HG02943 (cell line): Measurements from ENCODE around the gene JARID2.

Source experiments
- ATAC-seq: cut with Tn5 transposase; IDR thresholded peaks from one replicate; pipeline ENCODE4 v1.9.1; 2021; ENCODE audit warnings: mild to moderate bottlenecking, low read depth, moderate library complexity; ENCODE audit not compliant: unreplicated experiment

The JARID2 gene

DNA sequence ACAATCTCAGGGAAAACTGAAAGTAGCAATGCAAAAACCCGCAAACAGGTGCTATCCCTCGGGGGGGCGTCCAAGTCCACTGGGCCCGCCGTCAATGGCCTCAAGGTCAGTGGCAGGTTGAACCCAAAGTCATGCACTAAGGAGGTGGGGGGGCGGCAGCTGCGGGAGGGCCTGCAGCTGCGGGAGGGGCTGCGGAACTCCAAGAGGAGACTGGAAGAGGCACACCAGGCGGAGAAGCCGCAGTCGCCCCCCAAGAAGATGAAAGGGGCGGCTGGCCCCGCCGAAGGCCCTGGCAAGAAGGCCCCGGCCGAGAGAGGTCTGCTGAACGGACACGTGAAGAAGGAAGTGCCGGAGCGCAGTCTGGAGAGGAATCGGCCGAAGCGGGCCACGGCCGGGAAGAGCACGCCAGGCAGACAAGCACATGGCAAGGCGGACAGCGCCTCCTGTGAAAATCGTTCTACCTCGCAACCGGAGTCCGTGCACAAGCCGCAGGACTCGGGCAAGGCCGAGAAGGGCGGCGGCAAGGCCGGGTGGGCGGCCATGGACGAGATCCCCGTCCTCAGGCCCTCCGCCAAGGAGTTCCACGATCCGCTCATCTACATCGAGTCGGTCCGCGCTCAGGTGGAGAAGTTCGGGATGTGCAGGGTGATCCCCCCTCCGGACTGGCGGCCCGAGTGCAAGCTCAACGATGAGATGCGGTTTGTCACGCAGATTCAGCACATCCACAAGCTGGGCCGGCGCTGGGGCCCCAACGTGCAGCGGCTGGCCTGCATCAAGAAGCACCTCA lies 250.7 kb downstream of the JARID2 start:
- no peak for ATAC-seq

DNA sequence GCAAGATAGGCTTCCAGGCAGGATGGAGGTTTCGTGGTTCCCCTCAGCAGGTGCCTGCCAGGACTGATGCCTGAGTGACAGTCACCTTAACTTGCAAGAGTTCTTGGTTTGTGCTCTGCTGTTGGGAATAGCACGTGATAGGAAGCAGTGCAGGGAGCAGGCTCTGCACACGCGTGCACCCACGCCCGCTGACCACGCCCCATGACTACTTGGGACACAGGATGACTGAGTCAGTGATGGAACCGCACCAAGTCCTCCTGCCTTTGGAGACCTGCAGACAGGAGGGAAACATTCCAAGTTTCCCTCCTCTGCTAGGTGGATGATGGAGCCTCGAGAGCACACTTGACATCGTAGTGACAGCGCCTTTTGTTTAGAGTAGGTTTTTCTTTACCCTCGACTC lies 252.8 kb downstream of the JARID2 start:
- no peak for ATAC-seq

DNA sequence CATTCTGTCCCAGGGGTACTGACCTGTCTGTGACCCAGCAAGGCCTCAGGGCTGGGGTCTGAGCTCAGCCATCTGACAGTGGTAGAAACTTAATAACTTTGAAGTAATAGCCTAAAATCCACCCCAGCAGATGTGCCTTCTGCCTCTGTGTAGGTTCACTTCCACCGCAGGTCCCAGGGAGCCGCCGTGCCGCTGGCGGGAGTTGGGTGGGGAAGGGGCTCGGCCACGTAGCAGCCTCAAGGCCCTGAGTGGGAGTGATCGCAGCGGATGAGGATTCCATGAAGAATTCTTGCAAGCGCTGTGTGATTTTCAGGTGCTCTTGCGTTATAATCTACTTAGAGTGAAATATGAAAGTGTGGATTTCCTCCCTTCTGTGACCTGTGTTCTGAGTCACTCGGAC lies 253.3 kb downstream of the JARID2 start:
- ATAC-seq = no peak

DNA sequence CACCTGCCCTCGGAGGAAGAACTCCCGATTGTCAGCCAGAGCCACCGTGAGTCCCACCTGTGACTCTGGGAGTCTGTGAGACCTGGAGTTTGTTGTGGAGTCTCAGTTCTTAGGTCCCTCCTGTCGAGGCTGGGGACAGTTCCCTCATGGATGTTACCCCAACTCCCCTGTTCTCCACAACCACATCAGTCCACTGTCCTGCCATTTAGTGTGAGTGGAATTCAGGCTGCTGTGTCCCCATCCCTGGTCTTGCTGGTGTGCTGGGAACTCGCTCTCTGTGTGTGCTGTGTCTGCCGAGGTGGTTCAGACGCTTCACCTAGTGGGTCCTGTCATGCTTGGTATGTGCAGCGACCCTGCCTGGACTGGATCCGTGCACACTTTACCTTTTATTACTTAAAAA lies 253.7 kb downstream of the JARID2 start:
- ATAC-seq = no peak

DNA sequence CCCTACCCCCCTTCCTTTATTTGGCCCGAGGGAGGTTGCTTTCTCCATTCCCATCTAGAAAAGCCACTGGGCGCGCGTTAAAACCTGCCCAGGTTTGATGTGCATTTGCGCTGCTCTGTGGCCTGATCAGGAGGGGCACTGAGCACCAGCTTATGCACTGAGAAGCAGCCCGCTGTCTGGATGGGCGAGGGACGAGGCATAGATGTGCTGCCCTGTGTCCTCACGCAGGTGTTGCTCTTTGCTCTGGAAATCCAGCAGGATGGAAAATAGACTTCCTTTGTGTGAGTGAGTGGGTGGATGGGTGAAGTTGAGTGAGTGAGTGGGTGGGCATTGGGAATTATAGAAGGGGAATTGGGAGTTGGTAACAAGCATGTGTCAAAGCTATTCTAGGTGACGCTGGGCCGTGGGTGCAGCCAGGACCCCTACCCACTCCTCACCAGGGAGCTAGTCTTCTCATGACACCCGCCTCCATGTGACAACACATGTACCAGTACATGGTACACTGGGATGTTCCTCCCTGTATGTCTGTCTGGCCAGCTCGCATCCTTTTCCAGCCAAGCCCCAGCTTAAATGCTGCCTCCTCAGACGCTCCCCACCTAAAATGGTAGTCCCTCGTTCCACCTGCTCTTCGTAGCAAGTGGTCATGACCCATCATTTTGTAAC lies 254.3 kb downstream of the JARID2 start:
- no peak for ATAC-seq

DNA sequence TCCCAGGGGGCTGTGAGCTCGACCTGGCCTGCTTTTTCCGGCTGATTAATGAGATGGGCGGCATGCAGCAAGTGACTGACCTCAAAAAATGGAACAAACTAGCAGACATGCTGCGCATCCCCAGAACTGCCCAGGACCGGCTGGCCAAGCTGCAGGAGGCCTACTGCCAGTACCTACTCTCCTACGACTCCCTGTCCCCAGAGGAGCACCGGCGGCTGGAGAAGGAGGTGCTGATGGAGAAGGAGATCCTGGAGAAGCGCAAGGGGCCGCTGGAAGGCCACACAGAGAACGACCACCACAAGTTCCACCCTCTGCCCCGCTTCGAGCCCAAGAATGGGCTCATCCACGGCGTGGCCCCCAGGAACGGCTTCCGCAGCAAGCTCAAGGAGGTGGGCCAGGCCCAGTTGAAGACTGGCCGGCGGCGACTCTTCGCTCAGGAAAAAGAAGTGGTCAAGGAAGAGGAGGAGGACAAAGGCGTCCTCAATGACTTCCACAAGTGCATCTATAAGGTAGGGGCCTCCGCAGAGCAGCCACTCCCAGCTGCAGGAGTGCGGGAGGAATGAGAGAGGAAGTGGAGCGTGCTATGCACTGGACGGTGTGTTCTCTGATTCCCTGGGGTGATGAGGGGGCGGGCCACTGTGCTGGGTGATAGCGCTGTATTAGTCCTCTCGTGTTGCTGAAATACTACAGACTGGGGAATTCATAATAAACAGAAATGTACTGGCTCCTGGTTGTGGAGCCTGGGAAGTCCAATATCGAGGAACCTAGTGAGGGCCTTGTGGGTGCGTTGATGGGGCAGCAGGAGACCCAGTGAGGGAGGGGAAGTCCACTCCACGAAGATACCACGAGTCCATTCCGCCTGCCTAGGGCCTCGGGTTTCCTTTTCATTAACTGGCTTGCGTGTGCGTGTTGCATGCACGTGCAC lies 255.3 kb downstream of the JARID2 start:
- ATAC-seq = no peak

DNA sequence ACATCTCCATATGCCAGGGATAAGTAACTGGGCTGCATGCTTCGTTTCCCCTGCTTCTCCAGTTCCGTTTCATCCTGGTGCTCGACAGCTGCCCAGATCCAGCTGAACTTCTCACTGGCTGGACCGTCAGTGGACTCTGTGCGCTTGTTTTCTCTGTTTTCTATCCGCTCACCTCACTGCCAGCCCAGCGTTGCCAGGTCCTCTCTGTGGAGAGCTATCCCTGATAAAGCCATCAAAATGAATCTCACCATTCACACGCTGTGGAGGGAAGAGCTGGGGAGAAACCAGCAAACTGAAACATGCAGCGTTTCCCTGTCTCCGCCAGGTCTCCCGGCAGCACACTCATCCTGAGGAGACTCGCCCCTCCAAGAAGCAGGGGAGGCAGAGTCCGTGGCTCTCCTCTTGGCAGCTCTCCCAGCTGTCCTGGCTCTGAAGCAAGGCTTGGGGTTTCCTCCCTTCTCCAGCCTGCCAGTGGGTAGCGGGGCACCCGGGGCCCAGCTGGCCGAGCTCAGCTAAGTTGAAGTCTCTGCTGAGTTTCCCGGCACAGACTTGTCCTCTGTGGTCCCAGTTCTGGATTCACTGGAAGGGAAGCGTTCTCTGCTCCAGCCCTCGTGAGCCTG lies 256.1 kb downstream of the JARID2 start:
- ATAC-seq = no peak

DNA sequence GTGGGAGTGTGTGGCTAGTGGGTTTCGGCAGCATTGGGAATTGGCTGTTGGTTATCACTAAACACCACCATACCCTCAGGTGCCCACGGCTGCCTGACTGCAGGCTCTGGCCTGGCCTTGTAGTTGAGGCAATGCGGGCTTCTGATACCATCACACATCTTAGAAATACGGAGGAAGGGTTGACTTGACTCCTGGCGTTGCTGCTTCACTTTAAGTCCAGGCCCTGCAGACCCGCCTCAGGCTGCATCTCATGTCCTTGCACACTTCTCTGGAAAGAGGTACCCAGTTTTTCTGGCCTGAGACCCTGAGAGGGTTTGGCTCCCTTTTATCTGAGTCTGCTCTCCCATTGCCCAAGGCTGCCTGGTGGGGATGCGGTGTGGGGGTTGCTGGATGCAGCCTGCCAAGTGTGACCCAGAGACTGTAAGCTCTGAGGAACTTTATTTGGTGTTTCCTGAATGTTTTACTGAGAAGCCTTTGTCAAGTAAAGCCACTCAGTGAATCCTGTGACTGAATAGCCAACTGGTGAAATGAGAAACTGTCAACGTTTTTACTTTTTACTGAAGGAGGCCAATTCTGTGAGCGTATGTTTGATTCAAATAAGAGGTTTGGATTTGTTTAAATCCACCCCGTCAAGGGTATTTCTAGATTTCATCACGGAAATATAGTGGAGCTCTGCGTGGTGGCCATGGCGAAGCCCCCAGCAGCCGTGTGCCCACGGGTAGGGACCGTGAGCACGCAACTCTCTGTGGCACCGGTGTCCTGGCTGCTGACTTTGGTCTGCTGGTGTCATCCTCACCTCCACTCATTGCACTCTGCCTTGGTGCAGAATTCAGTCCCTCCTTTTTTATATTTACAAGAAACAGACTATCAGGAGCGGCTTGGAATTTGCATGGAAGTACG lies 256.8 kb downstream of the JARID2 start:
- ATAC-seq = no peak

DNA sequence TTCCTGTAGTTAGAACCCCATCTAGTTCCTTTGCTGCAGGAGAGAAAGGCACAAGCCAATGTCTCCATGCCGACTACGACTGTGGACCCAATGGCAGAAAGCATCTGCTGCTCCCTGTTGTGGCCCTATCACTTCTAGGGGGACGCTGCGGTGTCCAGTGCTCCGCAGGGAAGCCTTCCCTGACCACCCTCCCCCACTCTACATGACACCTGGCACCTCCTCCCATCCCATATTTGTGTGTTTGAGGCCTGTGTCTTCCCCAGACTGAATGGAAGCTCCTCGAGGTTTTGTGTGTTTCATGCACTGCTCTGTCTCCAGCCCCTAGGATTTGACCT lies 257.4 kb downstream of the JARID2 start:
- no peak for ATAC-seq

DNA sequence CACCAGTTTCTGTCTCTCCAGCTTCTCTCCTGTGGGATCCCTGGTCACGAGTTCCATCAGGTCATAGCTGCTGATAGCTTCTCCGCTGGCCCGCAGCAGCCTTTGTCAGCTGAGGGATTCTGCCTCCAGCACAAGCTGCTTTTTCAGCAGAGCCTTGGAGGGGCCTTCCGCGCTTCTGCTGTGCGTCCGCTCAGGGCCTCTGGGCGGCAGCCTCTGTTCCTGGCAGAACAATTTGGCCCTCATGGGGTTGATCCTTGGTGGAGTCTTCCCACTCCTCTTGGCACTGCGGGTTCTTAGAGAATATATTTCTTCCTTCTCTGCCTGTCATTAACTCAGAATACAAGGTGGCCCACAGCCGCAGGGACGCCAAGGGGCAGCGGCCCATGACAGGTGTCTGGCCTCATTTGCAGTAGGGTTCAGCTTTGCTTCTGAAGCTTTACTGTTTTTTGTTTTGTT lies 258.2 kb downstream of the JARID2 start:
- no peak for ATAC-seq

DNA sequence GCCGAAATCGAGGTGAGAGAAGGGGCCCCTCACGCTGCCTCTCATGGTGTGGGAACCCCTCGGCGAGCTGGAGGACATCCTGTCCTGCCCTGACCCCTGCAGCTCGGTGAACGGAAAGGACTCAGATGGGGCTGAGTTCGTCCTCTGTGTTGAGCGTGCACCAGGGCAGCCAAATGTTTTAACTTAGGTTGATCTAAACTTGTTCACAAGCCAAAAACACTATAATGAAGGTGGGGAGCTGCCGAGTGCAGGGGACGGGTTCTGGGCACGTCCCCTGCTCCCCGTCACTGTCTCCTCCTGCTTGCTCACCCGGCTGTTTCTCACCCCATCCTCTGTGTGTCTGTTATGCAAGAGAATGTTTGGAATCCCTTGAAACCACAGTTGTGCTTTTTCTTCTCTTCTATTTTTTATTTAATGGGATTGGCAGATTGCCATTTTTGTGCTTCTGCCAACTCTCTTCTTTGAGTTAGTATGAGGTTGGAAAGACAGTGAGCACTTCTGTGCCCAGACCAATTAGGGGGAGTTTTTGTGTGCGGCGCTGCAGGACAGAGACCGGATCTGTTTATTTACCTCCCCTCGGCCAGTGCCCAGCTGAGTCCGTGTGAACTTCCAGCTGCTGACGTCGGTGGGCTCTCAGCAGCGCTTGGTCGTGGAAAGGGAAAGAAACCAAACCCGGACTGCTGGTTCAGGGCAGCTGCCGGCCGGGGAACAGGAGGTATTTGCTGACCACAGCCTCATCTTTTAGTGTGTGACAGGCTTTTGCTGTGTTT lies 258.9 kb downstream of the JARID2 start:
- ATAC-seq = no peak

DNA sequence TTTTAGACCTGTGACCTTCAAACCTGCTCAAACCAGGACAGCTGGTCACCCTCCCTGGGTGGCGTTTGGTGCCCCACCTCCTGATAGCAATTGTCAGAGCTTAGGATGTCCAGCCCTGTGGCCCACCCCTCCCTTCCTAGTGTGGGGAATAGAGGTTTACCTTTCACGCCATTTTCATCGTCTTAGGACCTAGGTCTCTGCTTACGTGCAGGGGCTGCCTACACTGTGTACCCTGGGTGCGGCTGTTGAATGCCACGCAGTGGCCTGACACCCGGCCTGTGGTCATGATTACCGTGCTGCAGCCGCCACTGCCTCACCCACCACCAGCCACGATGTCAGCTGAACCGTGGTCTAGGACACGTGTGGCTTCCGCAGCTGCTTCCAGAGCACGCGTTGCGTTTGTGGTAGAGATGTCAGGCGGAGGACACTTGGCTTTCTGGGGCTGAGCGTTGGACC lies 259.6 kb downstream of the JARID2 start:
- ATAC-seq = no peak

DNA sequence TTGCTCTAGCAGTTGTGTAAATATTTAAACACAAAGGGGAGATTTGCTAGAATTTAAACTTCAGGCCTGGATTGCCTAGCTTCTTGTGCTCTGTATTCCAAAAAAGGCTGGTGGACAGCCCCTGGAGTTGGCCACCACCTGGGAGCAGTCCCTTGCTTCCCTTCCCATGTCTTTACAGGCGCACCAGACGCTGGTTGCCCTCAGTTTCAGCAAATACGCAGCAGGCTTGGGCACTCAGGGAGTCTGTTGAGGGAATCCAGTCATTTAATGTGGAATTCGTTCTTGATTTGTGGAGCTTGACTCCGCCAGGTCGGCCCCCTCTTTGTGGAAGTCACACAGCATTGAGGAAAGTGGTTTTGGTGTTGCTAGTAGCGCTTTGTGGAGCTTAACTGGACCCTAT lies 260.2 kb downstream of the JARID2 start:
- no peak for ATAC-seq

DNA sequence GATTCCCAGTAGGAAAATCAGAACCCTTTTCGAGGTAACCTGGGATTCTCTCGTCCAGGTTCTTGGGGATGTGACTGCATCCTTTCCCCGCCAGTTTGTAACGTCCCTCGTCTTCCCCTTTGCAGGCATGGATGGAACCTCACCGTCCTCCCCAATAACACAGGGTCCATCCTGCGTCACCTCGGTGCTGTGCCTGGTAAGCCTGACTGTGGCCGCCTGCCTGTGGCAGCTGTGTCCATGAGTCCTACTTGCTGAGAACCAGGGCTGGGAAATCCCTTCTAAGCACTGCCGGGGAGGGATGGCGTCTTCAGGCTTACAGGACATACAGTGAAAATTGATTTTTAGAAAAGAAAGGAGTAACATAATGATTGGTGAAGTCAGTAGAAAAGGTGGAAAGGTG lies 261.4 kb downstream of the JARID2 start:
- no peak for ATAC-seq

DNA sequence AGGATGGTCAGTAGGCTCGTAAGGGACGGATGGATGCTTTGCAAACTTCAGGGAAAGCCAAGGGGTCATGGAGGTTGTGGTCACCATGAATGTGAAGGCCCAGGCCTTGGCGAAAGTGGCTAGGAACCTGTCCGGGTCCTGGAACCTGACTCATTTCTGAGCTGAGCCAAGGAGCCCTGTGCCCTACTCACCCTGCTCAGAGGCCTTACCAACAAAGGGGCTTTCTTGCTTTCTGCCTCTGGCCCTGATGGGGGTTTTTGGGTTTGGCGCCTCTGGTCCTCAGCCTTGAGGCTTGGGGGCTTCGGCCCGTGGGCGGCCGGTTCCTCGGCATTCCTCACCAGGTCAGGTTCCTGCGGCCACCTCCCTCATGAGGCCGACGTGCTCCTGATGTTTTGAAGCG lies 261.9 kb downstream of the JARID2 start:
- no peak for ATAC-seq

DNA sequence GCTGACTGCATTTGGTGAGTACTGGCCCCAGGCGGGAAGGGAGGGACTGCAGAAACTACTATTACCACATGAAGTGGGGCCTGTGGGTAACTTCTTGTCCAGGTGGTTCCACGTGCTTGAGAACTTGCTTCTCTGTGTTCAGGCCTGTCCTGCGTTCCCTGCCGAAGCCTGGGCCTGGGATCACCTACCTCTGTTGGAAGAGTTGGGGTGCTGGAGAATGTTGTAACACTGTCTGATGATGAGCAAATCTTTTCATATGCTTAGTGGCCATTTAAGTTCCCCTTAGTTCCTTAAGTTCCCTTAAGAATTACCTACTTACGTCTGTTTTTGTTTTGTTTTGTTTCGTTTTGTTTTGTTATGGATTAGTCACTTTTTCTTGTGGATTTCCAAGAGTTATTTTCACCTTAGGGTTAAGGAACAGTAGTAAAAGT lies 262.6 kb downstream of the JARID2 start:
- no peak for ATAC-seq

DNA sequence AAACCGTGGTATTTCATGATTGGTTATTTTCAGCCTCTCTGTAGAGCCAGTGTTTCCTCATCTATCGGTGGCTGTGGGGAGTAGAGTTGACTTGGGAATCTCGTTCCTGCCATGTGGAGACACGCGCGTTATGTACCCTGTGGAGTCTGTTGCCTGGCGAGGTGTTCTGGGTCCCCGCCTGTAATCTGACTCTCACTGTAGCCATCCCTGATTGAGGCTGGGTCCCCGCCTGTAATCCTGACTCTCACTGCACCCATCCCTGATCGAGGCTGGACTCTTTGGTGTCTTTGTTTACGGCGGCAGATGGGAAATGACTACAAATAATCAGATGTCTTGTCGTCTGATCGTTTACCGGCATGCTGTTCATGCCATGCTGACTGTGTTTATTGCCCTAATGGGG lies 263.1 kb downstream of the JARID2 start:
- no peak for ATAC-seq

DNA sequence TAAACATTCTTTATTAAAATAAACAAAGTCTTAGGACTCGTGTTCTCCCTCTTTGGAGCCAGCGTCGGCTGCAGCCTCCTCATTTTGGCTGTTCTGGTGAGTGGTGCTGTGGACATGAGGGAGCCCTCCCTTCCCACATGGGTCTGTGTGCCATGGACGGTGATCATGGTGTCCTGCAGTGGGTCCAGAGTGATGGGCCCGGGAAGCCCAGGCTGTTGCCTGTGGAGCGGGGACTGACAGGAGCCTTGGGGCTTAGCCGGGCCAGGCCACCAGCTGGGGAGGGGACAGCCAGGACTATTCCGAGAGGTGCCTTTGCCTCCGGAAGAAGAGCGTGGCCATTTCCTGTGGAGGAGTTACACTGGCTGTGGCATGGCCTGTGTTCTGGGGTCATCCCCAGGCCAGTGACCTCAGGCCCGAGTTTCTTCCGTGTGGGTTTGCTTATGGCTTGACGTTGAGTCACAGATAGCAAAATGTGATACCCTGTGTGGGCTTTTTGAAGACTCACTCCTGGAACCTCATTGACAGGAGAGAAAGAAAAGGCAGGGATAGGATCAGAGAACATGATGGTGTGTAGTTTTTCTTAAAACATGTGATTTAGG lies 263.6 kb downstream of the JARID2 start:
- no peak for ATAC-seq

DNA sequence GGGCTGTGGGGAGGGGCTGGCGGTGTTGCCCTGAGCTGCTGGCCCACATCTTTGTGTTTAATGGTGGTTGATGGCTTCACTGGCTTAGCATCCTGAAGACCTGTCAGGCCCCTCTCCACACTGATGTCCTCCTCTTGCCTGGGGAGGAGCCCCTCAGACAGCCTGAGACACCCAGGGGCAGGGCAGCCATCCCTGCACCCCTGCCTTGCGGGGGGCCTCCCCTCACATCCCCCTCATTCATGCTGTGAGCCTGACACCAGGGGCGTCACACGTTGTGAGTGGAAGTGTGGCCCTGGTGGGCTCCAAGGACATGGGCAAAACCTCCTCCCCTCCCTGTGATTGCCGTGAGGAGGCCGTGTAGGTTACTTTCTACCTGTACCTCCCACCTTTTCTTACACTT lies 264.3 kb downstream of the JARID2 start:
- ATAC-seq = no peak
